SU-DHL-6 (cell line): Measurements from ENCODE around the gene PLAGL2.

Source experiments
- EZH2phosphoT487 ChIP-seq: fragments of 200-600 bp; sonication (generic), shearing (Covaris generic); conservative IDR thresholded peaks from 2 replicates; pipeline ENCODE4 v1.6.1; 2018; ENCODE audit warnings: mild to moderate bottlenecking, antibody characterized with exemption, low read length, moderate library complexity, mixed read lengths
- TF ChIP-seq, protein P1 (sequence below): fragments of 200-600 bp; sonication (generic); IDR thresholded peaks from one replicate; pipeline ENCODE4 v1.5.1; 2017; ENCODE audit warnings: antibody characterized with exemption, mild to moderate bottlenecking, low read length, moderate library complexity; ENCODE audit not compliant: insufficient read depth, poor library complexity, severe bottlenecking

DNA sequence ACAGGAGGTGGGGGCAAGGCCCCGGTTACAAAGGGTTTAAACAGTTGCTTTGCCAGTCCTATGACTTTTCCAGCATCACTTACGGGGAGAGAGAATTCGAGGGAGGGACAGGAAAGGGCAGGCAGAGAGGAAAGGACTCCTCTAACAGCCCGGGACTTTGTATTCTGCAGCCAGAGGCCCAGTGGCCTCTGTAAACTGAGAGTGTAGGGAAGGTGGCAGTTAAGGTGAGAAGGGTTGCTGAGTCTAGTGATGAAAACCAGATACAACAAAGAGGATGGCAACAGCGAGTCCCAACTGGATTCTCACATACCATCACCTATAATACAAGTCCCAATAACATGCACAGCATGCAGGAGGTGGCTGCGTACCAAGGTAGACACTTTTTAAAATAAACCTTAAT lies 13.5 kb downstream of the PLAGL2 start:
- TF ChIP-seq, protein P1, sequence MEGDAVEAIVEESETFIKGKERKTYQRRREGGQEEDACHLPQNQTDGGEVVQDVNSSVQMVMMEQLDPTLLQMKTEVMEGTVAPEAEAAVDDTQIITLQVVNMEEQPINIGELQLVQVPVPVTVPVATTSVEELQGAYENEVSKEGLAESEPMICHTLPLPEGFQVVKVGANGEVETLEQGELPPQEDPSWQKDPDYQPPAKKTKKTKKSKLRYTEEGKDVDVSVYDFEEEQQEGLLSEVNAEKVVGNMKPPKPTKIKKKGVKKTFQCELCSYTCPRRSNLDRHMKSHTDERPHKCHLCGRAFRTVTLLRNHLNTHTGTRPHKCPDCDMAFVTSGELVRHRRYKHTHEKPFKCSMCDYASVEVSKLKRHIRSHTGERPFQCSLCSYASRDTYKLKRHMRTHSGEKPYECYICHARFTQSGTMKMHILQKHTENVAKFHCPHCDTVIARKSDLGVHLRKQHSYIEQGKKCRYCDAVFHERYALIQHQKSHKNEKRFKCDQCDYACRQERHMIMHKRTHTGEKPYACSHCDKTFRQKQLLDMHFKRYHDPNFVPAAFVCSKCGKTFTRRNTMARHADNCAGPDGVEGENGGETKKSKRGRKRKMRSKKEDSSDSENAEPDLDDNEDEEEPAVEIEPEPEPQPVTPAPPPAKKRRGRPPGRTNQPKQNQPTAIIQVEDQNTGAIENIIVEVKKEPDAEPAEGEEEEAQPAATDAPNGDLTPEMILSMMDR = no peak
- no peak for TF ChIP-seq EZH2phosphoT487
